ENCODE data around the gene FXYD1.
"Not testable (repeated sequence)": the region's sequence is repeated elsewhere in the genome, so short reads cannot be mapped to it uniquely, and the experiment has no call there.

GRCh38 chr19:35129724-35130274 lies 8.8 kb upstream of the FXYD1 start:
- TF ChIP-seq CTCF (IDR thresholded peaks at IDR 0.05; ENCODE audit: control extremely low read depth in 1 of 3, insufficient read depth in 1 of 3, low read depth in 1 of 3, low read length in 3 of 3); EZH2 (IDR thresholded peaks at IDR 0.05; ENCODE audit: low read depth, low read length, severe bottlenecking); POLR2A (IDR thresholded peaks at IDR 0.05; ENCODE audit: control extremely low read depth in 1 of 2, low read depth in 2 of 2, low read length in 2 of 2); EGR1 (IDR thresholded peaks at IDR 0.05; ENCODE audit: borderline replicate concordance, low read depth, low read length); TEAD4 (IDR thresholded peaks at IDR 0.05; ENCODE audit: low read depth, low read length); POLR2AphosphoS5 (IDR thresholded peaks at IDR 0.05; ENCODE audit: low read depth, low read length): not testable (repeated sequence)

Data from H1 (cell line).